Gastroesophageal sphincter (tissue), 4 donors: Measurements from ENCODE around the gene SCG2. TPM values are rescaled to one million over a fixed set of nuclear protein-coding genes. Genes with fewer than 3 reads are reported as not detected.

ENCODE experiments used
- ATAC-seq: fragments of 150-250 bp; one replicate; pipeline ENCODE4 v1.9.1; 2016; ENCODE audit warnings: mild to moderate bottlenecking, moderate library complexity
- H3K27ac ChIP-seq, 4 donors: fragments of 200-600 bp; sonication (generic) in 3 of 4; 1 replicate in 3 of 4; 2 replicates in 1 of 4; pipeline ENCODE4 v1.5.1; 2016 to 2019
- H3K27me3 ChIP-seq: fragments of 200-600 bp; sonication (generic); one replicate; pipeline ENCODE4 v1.5.1; 2019
- H3K36me3 ChIP-seq, 2 donors: fragments of 200-600 bp; sonication (generic); one replicate each; pipeline ENCODE4 v1.5.1; 2019; ENCODE audit warnings: control low read depth in 1 of 2
- H3K4me1 ChIP-seq, 3 donors: fragments of 200-600 bp; sonication (generic); 1 replicate in 2 of 3; 2 replicates in 1 of 3; pipeline ENCODE4 v1.5.1; 2016 to 2019; ENCODE audit warnings: control low read depth in 2 of 3
- H3K4me3 ChIP-seq, 2 donors: fragments of 200-600 bp; sonication (generic); one replicate each; pipeline ENCODE4 v1.5.1; 2019; ENCODE audit warnings: mild to moderate bottlenecking in 1 of 2, moderate library complexity in 1 of 2
- H3K9me3 ChIP-seq, 3 donors: fragments of 200-600 bp; sonication (generic); one replicate each; pipeline ENCODE4 v1.5.1; 2017 to 2019; ENCODE audit warnings: control low read depth in 2 of 3
- EP300 ChIP-seq: sonication (generic); formaldehyde crosslinking; IDR thresholded peaks from one replicate; pipeline ENCODE4 v1.6.1; 2017; ENCODE audit warnings: antibody characterized with exemption, mild to moderate bottlenecking
- POLR2A ChIP-seq, 2 donors: fragments of 450-650 bp; IDR thresholded peaks; one replicate each; pipeline ENCODE4 v1.6.1; 2017; ENCODE audit warnings: antibody characterized with exemption in 2 of 2, mild to moderate bottlenecking in 2 of 2, moderate library complexity in 1 of 2
- POLR2AphosphoS5 ChIP-seq: sonication (generic); formaldehyde crosslinking; IDR thresholded peaks from one replicate; pipeline ENCODE4 v1.6.1; 2017; ENCODE audit warnings: antibody characterized with exemption
- WGBS, 2 donors: methylation state at CpG; one replicate each; pipeline ENCODE4 v1.1.5; 2018; ENCODE audit warnings: low coverage in 1 of 2; 5-methylcytosine and 5-hydroxymethylcytosine counted together
- total RNA-seq, 4 donors: library from RNA; depleted of rRNA; stranded (reverse); fragments of >200 nt; gene quantifications; one replicate each; pipeline ENCODE4 v1.1.0, GENCODE V29; 2016
- TF ChIP-seq, protein P1 (sequence below), 4 experiments: fragments of 200-600 bp in 2 of 4; fragments of 450-650 bp in 2 of 4; sonication (generic) in 1 of 4; IDR thresholded peaks; one replicate each; pipeline ENCODE4 v1.5.1; 2017 to 2019; ENCODE audit warnings: antibody characterized with exemption in 4 of 4, mild to moderate bottlenecking in 2 of 4, moderate library complexity in 2 of 4

Gene SCG2
- total RNA-seq, 4 donors from 2014 or later = 0.78 to 8.4 (median 3.5) TPM

DNA sequence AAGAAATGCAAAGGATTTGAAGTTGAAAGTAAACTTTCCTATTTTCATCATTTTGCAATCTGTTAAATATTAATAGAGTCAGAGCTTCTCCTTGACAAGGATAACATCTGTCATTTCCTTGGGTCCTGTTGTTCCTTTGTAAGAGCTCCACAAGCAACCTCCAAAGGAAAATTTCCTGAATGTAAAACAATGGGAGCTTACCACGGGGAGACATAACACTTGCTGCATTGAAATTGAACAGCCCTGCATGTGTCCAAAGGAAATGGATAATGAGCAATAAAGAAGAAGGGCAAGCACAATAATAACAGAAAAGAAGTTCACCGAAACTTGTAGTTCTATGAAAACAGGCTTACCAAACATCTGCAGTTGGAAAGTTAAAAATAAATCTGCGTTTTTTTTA is 42.0 kb upstream of the SCG2 start:
- TF ChIP-seq EP300 = no peak
- TF ChIP-seq POLR2AphosphoS5 = no peak
- TF ChIP-seq POLR2A (IDR thresholded peaks at IDR 0.05) = no peak
- TF ChIP-seq, protein P1, sequence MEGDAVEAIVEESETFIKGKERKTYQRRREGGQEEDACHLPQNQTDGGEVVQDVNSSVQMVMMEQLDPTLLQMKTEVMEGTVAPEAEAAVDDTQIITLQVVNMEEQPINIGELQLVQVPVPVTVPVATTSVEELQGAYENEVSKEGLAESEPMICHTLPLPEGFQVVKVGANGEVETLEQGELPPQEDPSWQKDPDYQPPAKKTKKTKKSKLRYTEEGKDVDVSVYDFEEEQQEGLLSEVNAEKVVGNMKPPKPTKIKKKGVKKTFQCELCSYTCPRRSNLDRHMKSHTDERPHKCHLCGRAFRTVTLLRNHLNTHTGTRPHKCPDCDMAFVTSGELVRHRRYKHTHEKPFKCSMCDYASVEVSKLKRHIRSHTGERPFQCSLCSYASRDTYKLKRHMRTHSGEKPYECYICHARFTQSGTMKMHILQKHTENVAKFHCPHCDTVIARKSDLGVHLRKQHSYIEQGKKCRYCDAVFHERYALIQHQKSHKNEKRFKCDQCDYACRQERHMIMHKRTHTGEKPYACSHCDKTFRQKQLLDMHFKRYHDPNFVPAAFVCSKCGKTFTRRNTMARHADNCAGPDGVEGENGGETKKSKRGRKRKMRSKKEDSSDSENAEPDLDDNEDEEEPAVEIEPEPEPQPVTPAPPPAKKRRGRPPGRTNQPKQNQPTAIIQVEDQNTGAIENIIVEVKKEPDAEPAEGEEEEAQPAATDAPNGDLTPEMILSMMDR (IDR thresholded peaks at IDR 0.05) = no peak
- no peak for ATAC-seq
- Histone ChIP-seq H3K36me3 (no peaks in the 10 kb centered on the region), H3K9me3 (no peaks in the 10 kb centered on the region), H3K27ac (no peak overlapping the region), H3K27me3 (no peaks in the 10 kb centered on the region), H3K4me3 (no peak overlapping the region), H3K4me1 (peaks cover 0 to 10% (median 0%) of the 10 kb centered on the region in 3 donors)
- 46 to 73% methylated on average over 2 to 3 of the region's 3 CpGs for WGBS, 2 donors

DNA sequence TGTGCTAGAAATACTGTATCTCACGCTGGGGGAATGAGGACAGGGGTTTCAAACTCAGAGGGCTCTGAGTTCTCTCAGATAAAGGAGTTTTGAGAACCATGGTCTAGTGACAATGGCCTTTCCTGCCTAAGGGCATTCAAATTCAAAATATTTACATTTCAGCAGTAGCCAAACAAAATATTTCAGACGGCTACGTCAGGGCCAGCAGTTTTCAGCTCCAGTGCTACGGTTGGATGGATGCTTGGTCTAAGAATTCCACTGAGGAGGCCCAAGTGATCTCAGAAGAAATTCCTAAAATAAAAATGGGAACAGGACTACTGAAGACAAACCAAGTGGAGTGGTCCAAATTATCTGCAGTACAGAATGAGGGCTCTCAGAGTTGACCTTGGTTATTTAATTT is 41.1 kb upstream of the SCG2 start:
- no peak for TF ChIP-seq POLR2AphosphoS5
- TF ChIP-seq, protein P1 (IDR thresholded peaks at IDR 0.05) = no peak
- TF ChIP-seq POLR2A (IDR thresholded peaks at IDR 0.05) = no peak
- no peak for TF ChIP-seq EP300
- Histone ChIP-seq H3K4me3 (no peak overlapping the region), H3K4me1 (peaks cover 0 to 10% (median 0%) of the 10 kb centered on the region in 3 donors), H3K27ac (no peak overlapping the region), H3K36me3 (no peaks in the 10 kb centered on the region), H3K27me3 (no peaks in the 10 kb centered on the region), H3K9me3 (no peaks in the 10 kb centered on the region)
- ATAC-seq = no peak
- WGBS, 2 donors = 59 to 89% methylated on average over 1 to 4 of the region's 4 CpGs

DNA sequence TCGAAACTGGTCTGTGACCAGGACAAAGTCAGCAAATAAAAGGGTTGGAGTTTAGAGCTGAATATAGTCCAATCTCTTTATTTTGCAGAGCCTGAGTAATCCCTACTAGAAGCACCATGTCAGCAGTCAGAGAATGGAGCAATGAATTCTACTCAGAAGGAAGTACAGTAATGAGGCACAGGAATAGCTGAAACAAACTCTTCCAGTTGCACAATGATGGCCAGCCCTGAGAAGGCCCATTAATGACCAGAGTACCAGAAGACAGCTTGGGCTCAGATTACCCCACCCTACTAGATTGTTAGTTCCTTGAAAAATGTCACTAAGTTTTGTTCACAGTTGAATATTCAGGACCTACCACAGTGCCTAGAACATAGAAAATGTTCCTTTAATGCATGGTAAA is 40.3 kb upstream of the SCG2 start:
- Histone ChIP-seq H3K4me1 (peaks cover 0 to 10% (median 0%) of the 10 kb centered on the region in 3 donors), H3K9me3 (no peaks in the 10 kb centered on the region), H3K27me3 (no peaks in the 10 kb centered on the region), H3K36me3 (no peaks in the 10 kb centered on the region), H3K27ac (no peak overlapping the region), H3K4me3 (no peak overlapping the region)
- WGBS, 2 donors = 80% methylated on average over 1 of the region's 1 CpG; no CpG with 5 or more reads in 1 of the 2 donors
- TF ChIP-seq, protein P1 (IDR thresholded peaks at IDR 0.05) = no peak
- TF ChIP-seq POLR2AphosphoS5 (no peak), EP300 (no peak), POLR2A (IDR thresholded peaks at IDR 0.05) (no peak)
- no peak for ATAC-seq

DNA sequence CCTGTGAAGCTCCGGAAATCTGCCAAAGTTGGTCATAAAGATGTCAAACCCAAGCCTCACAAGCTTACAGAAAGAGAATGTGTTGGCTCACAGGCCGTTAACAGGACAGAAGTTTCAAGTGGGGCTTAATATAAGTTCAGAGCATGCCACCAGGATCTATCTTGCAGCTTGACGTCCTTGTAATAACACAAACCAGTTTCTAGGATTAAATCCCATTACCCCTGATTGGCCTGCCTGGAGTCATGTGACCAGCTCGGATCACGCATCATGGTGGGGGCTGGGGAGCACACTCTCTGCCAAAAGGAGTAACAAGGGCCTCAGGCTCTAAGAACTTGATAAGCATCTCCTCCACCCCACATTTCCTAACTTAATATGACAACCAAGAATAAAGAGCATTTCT is 38.9 kb upstream of the SCG2 start:
- no peaks in the 10 kb centered on the region for H3K9me3 ChIP-seq
- H3K4me3 ChIP-seq = no peak overlapping the region
- H3K4me1 ChIP-seq = peaks cover 0 to 10% (median 0%) of the 10 kb centered on the region in 3 donors
- WGBS, 2 donors = 16 to 22% methylated on average over 4 to 5 of the region's 5 CpGs
- ATAC-seq = no peak
- no peaks in the 10 kb centered on the region for H3K27me3 ChIP-seq
- TF ChIP-seq, protein P1 (IDR thresholded peaks at IDR 0.05) = no peak
- TF ChIP-seq EP300 (no peak), POLR2AphosphoS5 (no peak), POLR2A (IDR thresholded peaks at IDR 0.05) (no peak)
- no peaks in the 10 kb centered on the region for H3K36me3 ChIP-seq
- H3K27ac ChIP-seq = no peak overlapping the region

DNA sequence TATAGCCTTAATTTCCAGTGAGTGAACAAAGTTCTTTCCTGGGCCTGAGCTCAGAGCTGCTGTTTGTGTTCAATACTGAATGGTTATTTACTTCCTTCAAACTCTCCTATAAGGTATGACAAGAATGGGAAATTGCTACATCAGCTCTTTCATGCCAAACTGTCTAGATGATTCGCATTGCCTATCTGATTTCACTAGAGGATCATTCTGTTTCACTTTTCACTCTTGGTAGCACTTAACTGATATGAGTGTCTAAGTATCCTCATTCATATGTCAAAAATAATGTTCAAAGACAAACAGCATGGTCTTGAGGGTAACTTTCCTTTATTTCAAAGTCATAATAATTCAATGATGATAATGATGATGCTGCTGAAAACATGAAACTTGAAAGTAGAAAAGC is 32.9 kb upstream of the SCG2 start:
- no peaks in the 10 kb centered on the region for H3K36me3 ChIP-seq
- 75 to 100% methylated on average over 1 of the region's 1 CpG for WGBS, 2 donors
- H3K4me3 ChIP-seq = no peak overlapping the region
- no peaks in the 10 kb centered on the region for H3K4me1 ChIP-seq
- no peaks in the 10 kb centered on the region for H3K27me3 ChIP-seq
- ATAC-seq = no peak
- TF ChIP-seq POLR2A (IDR thresholded peaks at IDR 0.05) (no peak), POLR2AphosphoS5 (no peak), EP300 (no peak)
- TF ChIP-seq, protein P1 (IDR thresholded peaks at IDR 0.05) = no peak
- H3K27ac ChIP-seq = no peak overlapping the region
- H3K9me3 ChIP-seq = no peaks in the 10 kb centered on the region
